ENCODE data around the gene LHFPL4.

GRCh38 chr3:9549600-9549999 is 4.0 kb downstream of the LHFPL4 start:
- TF ChIP-seq REST (IDR thresholded peaks at IDR 0.05; ENCODE audit: insufficient read depth in 1 of 2, low read depth in 2 of 2, low read length in 2 of 2) (no peak), POLR2AphosphoS5 (IDR thresholded peaks at IDR 0.05; ENCODE audit: low read depth, low read length) (no peak), SIN3A (IDR thresholded peaks at IDR 0.05; ENCODE audit: borderline replicate concordance, insufficient read depth, low read length) (no peak)
